Suprapubic skin (tissue), 4 donors: Measurements from ENCODE around the gene ZNF423. TPM values are rescaled to one million over a fixed set of nuclear protein-coding genes. Genes with fewer than 3 reads are reported as not detected.
A peak's percentile ranks its signal among the peaks of the same experiment; 100 is the strongest.

Source experiments
- DNase-seq, 2 donors: peaks; one replicate each; pipeline ENCODE4 v3.0.0-alpha.2; 2019; ENCODE audit warnings: low spot score in 2 of 2
- H3K27ac ChIP-seq: fragments of 200-600 bp; sonication (generic); one replicate; pipeline ENCODE4 v1.5.1; 2019
- H3K27me3 ChIP-seq: fragments of 200-600 bp; sonication (generic); one replicate; pipeline ENCODE4 v1.5.1; 2019
- H3K36me3 ChIP-seq: fragments of 200-600 bp; sonication (generic); one replicate; pipeline ENCODE4 v1.5.1; 2019
- H3K4me1 ChIP-seq: fragments of 200-600 bp; sonication (generic); one replicate; pipeline ENCODE4 v1.5.1; 2019
- H3K4me3 ChIP-seq: fragments of 200-600 bp; sonication (generic); one replicate; pipeline ENCODE4 v1.5.1; 2019; ENCODE audit warnings: mild to moderate bottlenecking
- H3K9me3 ChIP-seq: fragments of 200-600 bp; sonication (generic); one replicate; pipeline ENCODE4 v1.5.1; 2019
- CTCF ChIP-seq, 2 donors: fragments of 200-600 bp in 1 of 2; fragments of 450-650 bp in 1 of 2; sonication (generic) in 1 of 2; IDR thresholded peaks; one replicate each; pipeline ENCODE4 v1.5.1; 2016 to 2019; ENCODE audit warnings: antibody characterized with exemption in 2 of 2, mild to moderate bottlenecking in 1 of 2, moderate library complexity in 1 of 2
- EP300 ChIP-seq: sonication (generic); formaldehyde crosslinking; IDR thresholded peaks from one replicate; pipeline ENCODE4 v1.6.1; 2017; ENCODE audit warnings: antibody characterized with exemption
- POLR2A ChIP-seq, 2 donors: fragments of 450-650 bp; IDR thresholded peaks; one replicate each; pipeline ENCODE4 v1.6.1; 2017; ENCODE audit warnings: antibody characterized with exemption in 2 of 2, mild to moderate bottlenecking in 2 of 2, moderate library complexity in 2 of 2
- POLR2AphosphoS5 ChIP-seq, 3 donors: sonication (generic); formaldehyde crosslinking; IDR thresholded peaks; one replicate each; pipeline ENCODE4 v1.6.1; 2017; ENCODE audit warnings: antibody characterized with exemption in 3 of 3
- WGBS: methylation state at CpG from one replicate; pipeline ENCODE4 v1.1.5; 2018; 5-methylcytosine and 5-hydroxymethylcytosine counted together
- total RNA-seq, 4 donors: library from RNA; depleted of rRNA; stranded (reverse); fragments of >200 nt; gene quantifications; one replicate each; pipeline ENCODE4 v1.1.0, GENCODE V29; 2016

The ZNF423 gene
- total RNA-seq, 4 donors from 2014 or later: 1.3 to 5.3 (median 1.9) TPM

GRCh38 chr16:49789616-49790015 is 66.3 kb downstream of the ZNF423 start:
- no peak for TF ChIP-seq POLR2AphosphoS5 (IDR thresholded peaks at IDR 0.05)
- no peak for TF ChIP-seq EP300
- TF ChIP-seq CTCF (IDR thresholded peaks at IDR 0.05): no peak
- no peak for TF ChIP-seq POLR2A (IDR thresholded peaks at IDR 0.05)
- Histone ChIP-seq H3K9me3 (no peaks in the 10 kb centered on the region), H3K4me3 (no peak overlapping the region), H3K27me3 (no peaks in the 10 kb centered on the region), H3K4me1 (peaks cover 3% of the 10 kb centered on the region), H3K36me3 (no peaks in the 10 kb centered on the region), H3K27ac (no peak overlapping the region)
- no peak for DNase-seq
- WGBS: 87% methylated on average over 4 of the region's 4 CpGs

GRCh38 chr16:49788986-49789385 is 66.9 kb downstream of the ZNF423 start:
- DNase-seq: no peak
- no peak overlapping the region for H3K4me3 ChIP-seq
- no peak for TF ChIP-seq CTCF (IDR thresholded peaks at IDR 0.05)
- no peak for TF ChIP-seq POLR2AphosphoS5 (IDR thresholded peaks at IDR 0.05)
- TF ChIP-seq EP300: no peak
- no peak for TF ChIP-seq POLR2A (IDR thresholded peaks at IDR 0.05)
- peak overlapping the region; percentile 45 for H3K27ac ChIP-seq
- 53% methylated on average over 7 of the region's 7 CpGs for WGBS
- H3K36me3 ChIP-seq: no peaks in the 10 kb centered on the region
- H3K27me3 ChIP-seq: no peaks in the 10 kb centered on the region
- H3K9me3 ChIP-seq: no peaks in the 10 kb centered on the region
- peaks cover 3% of the 10 kb centered on the region for H3K4me1 ChIP-seq

GRCh38 chr16:49788572-49788971 is 67.3 kb downstream of the ZNF423 start:
- no peaks in the 10 kb centered on the region for H3K36me3 ChIP-seq
- no peak for TF ChIP-seq POLR2A (IDR thresholded peaks at IDR 0.05)
- TF ChIP-seq POLR2AphosphoS5 (IDR thresholded peaks at IDR 0.05): no peak
- no peak for TF ChIP-seq CTCF (IDR thresholded peaks at IDR 0.05)
- TF ChIP-seq EP300: no peak
- H3K9me3 ChIP-seq: no peaks in the 10 kb centered on the region
- WGBS: 30% methylated on average over 2 of the region's 3 CpGs
- no peak for DNase-seq
- no peaks in the 10 kb centered on the region for H3K27me3 ChIP-seq
- H3K4me3 ChIP-seq: no peak overlapping the region
- peak overlapping the region; percentile 45 for H3K27ac ChIP-seq
- H3K4me1 ChIP-seq: peaks cover 3% of the 10 kb centered on the region

- H3K27ac ChIP-seq: no peak overlapping the region
- TF ChIP-seq POLR2A (IDR thresholded peaks at IDR 0.05) (no peak), CTCF (IDR thresholded peaks at IDR 0.05) (no peak), POLR2AphosphoS5 (IDR thresholded peaks at IDR 0.05) (no peak), EP300 (no peak)
- H3K4me1 ChIP-seq: peaks cover 3% of the 10 kb centered on the region
Observed at GRCh38 chr16:49786926-49787557, 68.9 kb downstream of the ZNF423 start.

GRCh38 chr16:49785970-49786369 is 69.9 kb downstream of the ZNF423 start:
- no peak for TF ChIP-seq POLR2AphosphoS5 (IDR thresholded peaks at IDR 0.05)
- no peak for TF ChIP-seq POLR2A (IDR thresholded peaks at IDR 0.05)
- no peak for TF ChIP-seq CTCF (IDR thresholded peaks at IDR 0.05)
- no peak for TF ChIP-seq EP300
- Histone ChIP-seq H3K27ac (no peak overlapping the region), H3K4me3 (no peak overlapping the region), H3K27me3 (no peaks in the 10 kb centered on the region), H3K4me1 (peaks cover 3% of the 10 kb centered on the region), H3K36me3 (no peaks in the 10 kb centered on the region), H3K9me3 (no peaks in the 10 kb centered on the region)
- DNase-seq: no peak
- WGBS: 97% methylated on average over 7 of the region's 11 CpGs

More at GRCh38 chr16:49786926-49787557, 68.9 kb downstream of the ZNF423 start:
- Histone ChIP-seq H3K9me3 (no peaks in the 10 kb centered on the region), H3K27me3 (no peaks in the 10 kb centered on the region), H3K36me3 (no peaks in the 10 kb centered on the region), H3K4me3 (no peak overlapping the region)
- 71% methylated on average over 11 of the region's 12 CpGs for WGBS
- no peak for DNase-seq
